ENCODE results near the gene SHLD1.

Gene SHLD1

DNA sequence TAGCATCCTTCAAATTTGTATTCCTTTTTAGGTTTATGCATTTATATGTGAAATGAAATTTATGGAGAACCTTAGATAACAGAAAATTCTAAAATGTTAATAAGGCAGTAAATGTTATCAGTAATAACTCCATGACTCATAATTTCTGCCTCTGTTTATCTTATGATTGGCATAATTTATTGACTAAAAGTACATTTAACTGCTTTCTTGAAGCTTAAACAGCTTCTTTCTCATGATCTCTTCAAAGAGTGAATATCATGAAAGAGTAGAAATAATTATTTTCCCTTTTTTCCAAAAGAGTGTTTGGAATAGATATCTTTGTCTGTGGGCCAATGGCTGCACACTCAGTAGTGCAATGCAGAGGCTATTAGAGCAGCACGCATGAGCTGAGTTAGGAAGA is 91.3 kb downstream of the SHLD1 start:
- Histone ChIP-seq H3K27me3 (ENCODE audit: control insufficient read depth in 5 of 5, insufficient read depth in 4 of 5, low read length in 5 of 5) (no peaks in the 10 kb centered on the region), H3K4me3 (ENCODE audit: low read depth in 1 of 5, low read length in 5 of 5) (no peak overlapping the region), H3K27ac (ENCODE audit: low read depth, low read length) (no peak overlapping the region), H3K4me1 (ENCODE audit: control insufficient read depth in 5 of 5, insufficient read depth in 5 of 5, low read length in 5 of 5) (peaks cover 0 to 9% (median 1%) of the 10 kb centered on the region in 5 donors), H3K9me3 (ENCODE audit: control insufficient read depth in 5 of 5, low read length in 5 of 5) (no peaks in the 10 kb centered on the region), H3K9ac (ENCODE audit: low read length in 5 of 5) (no peak overlapping the region), H3K36me3 (ENCODE audit: control insufficient read depth in 5 of 5, insufficient read depth in 5 of 5, low read length in 5 of 5) (no peaks in the 10 kb centered on the region)

DNA sequence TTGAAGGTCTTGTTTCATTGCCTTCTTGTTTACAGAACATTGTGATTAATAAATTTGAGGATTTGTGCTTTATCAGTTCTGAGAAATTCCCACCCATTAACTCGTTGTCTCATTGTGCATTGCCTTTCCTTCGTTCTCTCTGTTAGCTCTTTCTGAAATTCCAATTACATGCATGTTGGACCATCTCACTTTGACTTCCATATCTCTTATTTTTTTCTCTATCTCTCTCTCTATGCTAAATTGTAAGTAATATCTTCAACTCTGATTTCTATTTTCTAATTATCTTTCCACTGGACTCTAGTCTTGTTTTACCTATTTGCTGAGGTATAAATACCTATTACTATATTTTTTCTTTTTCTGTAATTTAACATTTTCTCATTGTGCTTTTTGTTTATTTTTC is 92.3 kb downstream of the SHLD1 start:
- Histone ChIP-seq H3K27ac (ENCODE audit: low read depth, low read length) (no peak overlapping the region), H3K27me3 (ENCODE audit: control insufficient read depth in 5 of 5, insufficient read depth in 4 of 5, low read length in 5 of 5) (no peaks in the 10 kb centered on the region), H3K9ac (ENCODE audit: low read length in 5 of 5) (no peak overlapping the region), H3K4me1 (ENCODE audit: control insufficient read depth in 5 of 5, insufficient read depth in 5 of 5, low read length in 5 of 5) (peaks cover 0 to 10% (median 3%) of the 10 kb centered on the region in 5 donors), H3K4me3 (ENCODE audit: low read depth in 1 of 5, low read length in 5 of 5) (no peak overlapping the region), H3K9me3 (ENCODE audit: control insufficient read depth in 5 of 5, low read length in 5 of 5) (no peaks in the 10 kb centered on the region), H3K36me3 (ENCODE audit: control insufficient read depth in 5 of 5, insufficient read depth in 5 of 5, low read length in 5 of 5) (no peaks in the 10 kb centered on the region)

DNA sequence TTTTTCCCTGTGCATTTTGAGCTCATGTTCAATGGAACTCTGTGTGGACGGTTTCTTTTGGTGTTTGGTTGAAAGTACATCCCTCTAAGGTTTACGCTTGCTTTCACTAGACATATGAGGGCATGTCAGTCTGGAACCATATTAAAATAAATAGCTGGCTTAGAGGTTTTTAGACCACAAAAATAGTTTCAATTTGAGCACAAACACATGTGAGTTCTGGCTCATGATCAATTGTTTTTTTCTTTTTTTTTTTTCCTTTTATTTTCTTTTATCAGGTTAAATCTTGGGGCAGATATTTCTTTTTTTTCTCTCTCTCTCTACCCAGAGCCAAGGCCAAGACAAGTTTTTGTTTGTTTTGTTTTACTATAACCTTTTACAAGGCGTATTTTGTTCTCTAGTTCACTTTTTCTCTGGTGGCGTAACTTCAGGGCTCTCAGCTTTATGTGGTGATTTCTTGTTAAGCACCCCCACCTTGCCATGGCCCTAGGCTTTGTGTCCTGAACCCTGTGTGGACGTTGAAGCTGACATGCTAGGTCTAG is 92.9 kb downstream of the SHLD1 start:
- Histone ChIP-seq H3K4me1 (ENCODE audit: control insufficient read depth in 5 of 5, insufficient read depth in 5 of 5, low read length in 5 of 5) (peaks cover 0 to 10% (median 3%) of the 10 kb centered on the region in 5 donors), H3K9me3 (ENCODE audit: control insufficient read depth in 5 of 5, low read length in 5 of 5) (no peaks in the 10 kb centered on the region), H3K27ac (ENCODE audit: low read depth, low read length) (no peak overlapping the region), H3K9ac (ENCODE audit: low read length in 5 of 5) (no peak overlapping the region), H3K4me3 (ENCODE audit: low read depth in 1 of 5, low read length in 5 of 5) (no peak overlapping the region), H3K27me3 (ENCODE audit: control insufficient read depth in 5 of 5, insufficient read depth in 4 of 5, low read length in 5 of 5) (no peaks in the 10 kb centered on the region), H3K36me3 (ENCODE audit: control insufficient read depth in 5 of 5, insufficient read depth in 5 of 5, low read length in 5 of 5) (no peaks in the 10 kb centered on the region)

DNA sequence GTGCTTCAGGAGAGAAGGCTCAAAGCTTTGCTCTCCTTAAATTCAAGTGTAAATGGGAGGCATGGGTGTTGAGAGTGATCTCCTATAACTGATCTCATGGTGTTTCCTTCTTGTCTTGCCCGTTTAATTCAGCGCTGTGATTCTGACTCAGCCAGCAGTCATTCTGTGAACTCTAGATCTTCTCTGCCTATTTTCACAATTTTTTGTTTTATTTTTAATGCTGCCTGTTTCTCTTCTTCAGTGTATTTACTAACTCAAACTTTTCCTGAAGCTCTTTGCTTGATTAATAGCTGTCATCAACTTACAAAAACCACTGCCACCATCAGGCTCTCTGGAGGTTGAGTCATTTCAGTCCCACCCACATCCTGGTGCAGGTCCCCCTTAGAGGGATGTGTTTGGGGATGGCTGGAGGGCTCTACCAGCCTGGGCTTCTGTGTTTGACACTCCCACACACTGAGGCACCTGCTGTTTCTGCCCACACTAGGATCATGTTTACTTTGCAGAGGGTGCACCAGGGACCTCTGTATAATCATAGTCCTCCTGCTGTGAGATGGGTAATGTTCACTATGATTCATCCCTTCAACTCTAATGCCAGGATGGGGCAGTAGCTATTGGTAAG is 94.0 kb downstream of the SHLD1 start:
- H3K36me3 ChIP-seq (ENCODE audit: control insufficient read depth in 5 of 5, insufficient read depth in 5 of 5, low read length in 5 of 5): no peaks in the 10 kb centered on the region
- peaks cover 0 to 11% (median 3%) of the 10 kb centered on the region in 5 donors for H3K4me1 ChIP-seq (ENCODE audit: control insufficient read depth in 5 of 5, insufficient read depth in 5 of 5, low read length in 5 of 5)
- no peak overlapping the region for H3K9ac ChIP-seq (ENCODE audit: low read length in 5 of 5)
- no peaks in the 10 kb centered on the region for H3K27me3 ChIP-seq (ENCODE audit: control insufficient read depth in 5 of 5, insufficient read depth in 4 of 5, low read length in 5 of 5)
- H3K4me3 ChIP-seq (ENCODE audit: low read depth in 1 of 5, low read length in 5 of 5): no peak overlapping the region
- no peaks in the 10 kb centered on the region for H3K9me3 ChIP-seq (ENCODE audit: control insufficient read depth in 5 of 5, low read length in 5 of 5)
- no peak overlapping the region for H3K27ac ChIP-seq (ENCODE audit: low read depth, low read length)

DNA sequence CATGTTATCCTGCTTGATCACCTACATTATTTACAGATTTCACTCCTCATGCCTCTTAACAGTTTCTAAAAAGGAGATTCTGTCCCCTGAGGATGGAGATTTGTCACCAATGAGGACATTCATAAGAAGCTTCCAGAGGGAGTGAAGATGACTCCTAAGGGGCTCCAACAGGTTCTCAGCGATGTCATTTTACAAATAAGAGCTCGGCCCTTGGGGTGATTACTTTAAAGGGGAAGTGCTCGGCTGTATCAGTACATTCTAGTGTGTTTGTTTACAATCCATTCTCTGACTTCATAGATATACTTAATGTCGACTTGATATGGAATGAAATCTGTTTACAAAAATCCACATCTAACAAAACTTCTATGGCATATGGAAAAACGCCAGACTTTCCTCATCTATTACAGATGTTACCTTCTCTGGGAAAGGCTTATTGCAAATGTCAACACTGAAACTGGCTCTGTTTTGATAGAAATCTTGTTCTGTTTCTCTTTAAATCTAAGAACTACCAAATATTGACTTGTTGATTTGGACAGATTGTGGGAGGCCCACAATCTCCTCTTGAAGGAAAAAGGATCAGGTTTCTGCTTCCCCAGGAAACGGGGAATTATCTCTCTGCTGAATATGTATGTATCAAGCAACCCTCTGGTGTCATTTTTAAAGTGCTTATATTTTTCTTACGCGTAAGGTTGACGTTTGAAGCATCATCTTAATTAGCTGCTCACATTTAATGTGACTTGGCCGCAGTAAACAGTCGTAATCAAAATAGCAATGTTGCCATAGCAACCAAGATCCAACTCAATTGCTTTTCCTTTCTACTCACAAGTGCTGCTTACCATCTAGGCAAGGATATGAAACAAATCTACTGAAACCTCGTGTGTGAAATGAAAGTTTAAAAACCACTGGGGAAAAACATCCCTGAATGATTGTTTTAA is 95.7 kb downstream of the SHLD1 start:
- H3K9me3 ChIP-seq (ENCODE audit: control insufficient read depth in 5 of 5, low read length in 5 of 5): no peaks in the 10 kb centered on the region
- no peak overlapping the region for H3K27ac ChIP-seq (ENCODE audit: low read depth, low read length)
- H3K9ac ChIP-seq (ENCODE audit: low read length in 5 of 5): peak overlapping the region in 1 of 5 donors; percentile 16
- no peaks in the 10 kb centered on the region for H3K27me3 ChIP-seq (ENCODE audit: control insufficient read depth in 5 of 5, insufficient read depth in 4 of 5, low read length in 5 of 5)
- H3K4me1 ChIP-seq (ENCODE audit: control insufficient read depth in 5 of 5, insufficient read depth in 5 of 5, low read length in 5 of 5): peaks cover 0 to 13% (median 3%) of the 10 kb centered on the region in 5 donors
- H3K4me3 ChIP-seq (ENCODE audit: low read depth in 1 of 5, low read length in 5 of 5): peak overlapping the region in 4 of 5 donors; percentile 7 to 33 (median 15)
- H3K36me3 ChIP-seq (ENCODE audit: control insufficient read depth in 5 of 5, insufficient read depth in 5 of 5, low read length in 5 of 5): no peaks in the 10 kb centered on the region

DNA sequence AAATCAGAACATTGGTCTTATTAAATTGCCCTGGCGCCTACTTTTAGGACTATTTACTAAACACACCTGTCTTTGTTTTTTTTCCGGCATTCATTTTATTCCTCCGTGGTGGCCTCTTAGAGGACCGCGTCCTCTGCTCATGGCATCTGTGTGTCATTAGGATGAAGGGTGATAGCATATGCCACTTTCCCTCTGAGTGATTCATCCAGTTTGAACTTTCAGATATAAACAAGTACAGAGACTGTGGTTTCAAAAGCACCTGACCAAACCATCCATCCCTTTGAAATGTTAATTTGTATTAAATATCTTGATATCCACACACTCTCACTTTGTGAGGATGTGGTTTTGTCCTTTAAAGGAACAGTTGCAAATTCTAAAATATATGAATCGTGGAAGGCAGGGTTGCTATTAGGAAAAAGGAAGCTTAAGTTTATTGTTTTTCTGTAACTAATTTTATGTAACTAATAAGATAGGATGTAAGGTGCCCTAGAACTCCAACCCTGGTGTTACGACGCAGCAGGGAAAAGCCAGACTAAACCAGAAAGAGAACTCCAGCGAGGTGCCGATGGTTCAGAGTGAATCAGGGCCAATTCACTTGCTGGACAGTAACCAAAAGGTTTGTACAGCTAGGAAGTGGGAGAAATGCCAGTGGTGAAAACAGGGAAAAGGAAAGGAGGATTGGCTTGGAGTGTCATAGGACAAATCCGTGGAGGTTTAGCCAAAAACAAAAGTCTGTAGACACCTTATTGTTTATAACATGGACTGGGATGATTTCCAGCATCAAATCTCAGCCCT is 98.7 kb downstream of the SHLD1 start:
- H3K4me1 ChIP-seq (ENCODE audit: control insufficient read depth in 5 of 5, insufficient read depth in 5 of 5, low read length in 5 of 5): peaks cover 0 to 13% (median 3%) of the 10 kb centered on the region in 5 donors
- no peak overlapping the region for H3K4me3 ChIP-seq (ENCODE audit: low read depth in 1 of 5, low read length in 5 of 5)
- no peak overlapping the region for H3K27ac ChIP-seq (ENCODE audit: low read depth, low read length)
- H3K9ac ChIP-seq (ENCODE audit: low read length in 5 of 5): peak overlapping the region in 1 of 5 donors; percentile 15
- H3K36me3 ChIP-seq (ENCODE audit: control insufficient read depth in 5 of 5, insufficient read depth in 5 of 5, low read length in 5 of 5): no peaks in the 10 kb centered on the region
- H3K9me3 ChIP-seq (ENCODE audit: control insufficient read depth in 5 of 5, low read length in 5 of 5): no peaks in the 10 kb centered on the region
- H3K27me3 ChIP-seq (ENCODE audit: control insufficient read depth in 5 of 5, insufficient read depth in 4 of 5, low read length in 5 of 5): no peaks in the 10 kb centered on the region

DNA sequence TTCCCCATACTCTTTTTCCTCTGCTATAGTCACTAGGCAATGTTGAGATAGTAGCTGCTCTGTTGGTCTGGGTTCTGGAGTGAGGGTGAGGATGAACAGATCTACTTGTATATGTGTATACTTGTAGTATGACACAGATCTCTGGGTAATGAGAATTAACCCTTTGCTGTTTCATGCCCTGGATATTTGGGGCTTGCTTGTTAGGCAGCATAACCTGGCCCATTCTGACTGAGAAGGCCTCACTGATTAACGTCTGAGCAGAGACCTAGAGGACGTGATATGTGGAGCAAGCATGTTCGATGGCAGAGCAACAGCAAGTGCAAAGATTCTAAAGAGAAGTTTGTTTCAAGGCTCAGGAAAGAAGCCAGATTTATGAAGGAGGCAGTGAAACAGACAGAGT is 105.7 kb downstream of the SHLD1 start:
- no peaks in the 10 kb centered on the region for H3K9me3 ChIP-seq (ENCODE audit: control insufficient read depth in 5 of 5, low read length in 5 of 5)
- peaks cover 0 to 3% (median 0%) of the 10 kb centered on the region in 5 donors for H3K36me3 ChIP-seq (ENCODE audit: control insufficient read depth in 5 of 5, insufficient read depth in 5 of 5, low read length in 5 of 5)
- H3K4me1 ChIP-seq (ENCODE audit: control insufficient read depth in 5 of 5, insufficient read depth in 5 of 5, low read length in 5 of 5): no peaks in the 10 kb centered on the region
- H3K27me3 ChIP-seq (ENCODE audit: control insufficient read depth in 5 of 5, insufficient read depth in 4 of 5, low read length in 5 of 5): no peaks in the 10 kb centered on the region
- no peak overlapping the region for H3K27ac ChIP-seq (ENCODE audit: low read depth, low read length)
- H3K4me3 ChIP-seq (ENCODE audit: low read depth in 1 of 5, low read length in 5 of 5): no peak overlapping the region
- no peak overlapping the region for H3K9ac ChIP-seq (ENCODE audit: low read length in 5 of 5)

DNA sequence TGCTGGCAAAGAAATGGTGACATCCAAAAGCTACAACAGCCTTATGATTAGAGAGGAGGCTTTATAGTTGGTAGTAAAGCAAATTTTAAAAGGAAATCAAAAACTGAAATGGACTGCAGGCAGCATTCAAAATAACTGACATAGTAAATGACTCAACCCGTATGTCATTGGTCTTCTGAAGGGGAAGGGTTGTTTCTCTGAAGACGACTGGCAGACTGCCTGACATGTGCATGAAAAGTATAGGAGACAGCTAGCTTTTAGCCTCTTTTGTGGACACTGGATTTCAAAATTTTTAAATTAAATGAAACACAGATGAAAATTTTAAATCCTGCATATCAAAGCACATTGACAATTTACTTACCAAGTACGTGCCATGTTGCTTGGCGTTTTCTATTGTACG is 109.4 kb downstream of the SHLD1 start:
- H3K4me1 ChIP-seq (ENCODE audit: control insufficient read depth in 5 of 5, insufficient read depth in 5 of 5, low read length in 5 of 5): peaks cover 3 to 23% (median 19%) of the 10 kb centered on the region in 5 donors
- no peak overlapping the region for H3K9ac ChIP-seq (ENCODE audit: low read length in 5 of 5)
- no peaks in the 10 kb centered on the region for H3K27me3 ChIP-seq (ENCODE audit: control insufficient read depth in 5 of 5, insufficient read depth in 4 of 5, low read length in 5 of 5)
- H3K9me3 ChIP-seq (ENCODE audit: control insufficient read depth in 5 of 5, low read length in 5 of 5): no peaks in the 10 kb centered on the region
- H3K4me3 ChIP-seq (ENCODE audit: low read depth in 1 of 5, low read length in 5 of 5): no peak overlapping the region
- peaks cover 0 to 3% (median 0%) of the 10 kb centered on the region in 5 donors for H3K36me3 ChIP-seq (ENCODE audit: control insufficient read depth in 5 of 5, insufficient read depth in 5 of 5, low read length in 5 of 5)
- H3K27ac ChIP-seq (ENCODE audit: low read depth, low read length): no peak overlapping the region

DNA sequence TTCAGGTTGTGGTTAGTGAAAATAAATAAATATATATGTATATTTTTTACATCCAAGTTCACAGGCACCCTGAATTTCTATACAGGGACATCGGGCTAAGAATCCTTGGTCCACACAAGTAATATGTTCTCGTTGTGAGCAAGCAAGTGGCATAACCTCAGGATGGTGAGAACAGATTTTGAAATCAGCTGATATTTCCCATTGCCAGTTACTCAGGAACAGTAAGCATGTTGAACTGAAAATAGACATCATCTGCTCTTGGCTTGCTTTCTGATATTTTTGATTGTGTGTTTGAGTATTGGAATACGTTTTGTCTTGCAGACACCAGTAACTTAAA is 112.5 kb downstream of the SHLD1 start:
- no peak overlapping the region for H3K4me3 ChIP-seq (ENCODE audit: low read depth in 1 of 5, low read length in 5 of 5)
- no peaks in the 10 kb centered on the region for H3K9me3 ChIP-seq (ENCODE audit: control insufficient read depth in 5 of 5, low read length in 5 of 5)
- H3K27ac ChIP-seq (ENCODE audit: low read depth, low read length): no peak overlapping the region
- no peaks in the 10 kb centered on the region for H3K27me3 ChIP-seq (ENCODE audit: control insufficient read depth in 5 of 5, insufficient read depth in 4 of 5, low read length in 5 of 5)
- no peak overlapping the region for H3K9ac ChIP-seq (ENCODE audit: low read length in 5 of 5)
- no peaks in the 10 kb centered on the region for H3K36me3 ChIP-seq (ENCODE audit: control insufficient read depth in 5 of 5, insufficient read depth in 5 of 5, low read length in 5 of 5)
- peaks cover 3 to 34% (median 25%) of the 10 kb centered on the region in 5 donors for H3K4me1 ChIP-seq (ENCODE audit: control insufficient read depth in 5 of 5, insufficient read depth in 5 of 5, low read length in 5 of 5)

All from subcutaneous abdominal adipose tissue (tissue), 5 donors.